ENCODE data around the gene CIDEB.

Gene CIDEB

GRCh38 chr14:24339284-24340151 is 31.7 kb upstream of the CIDEB start, which contains the start of gene RIPK3:
RIPK3 (minus strand) TSS chr14:24339991; CDS start chr14:24339826, 165 bp downstream.
- DNase-seq (ENCODE audit: low read depth, low spot score) = no peak
- peak within 1 kb of the TSS; percentile 41 for H3K4me3 ChIP-seq (ENCODE audit: low read depth, low read length)
- TF ChIP-seq CTCF (IDR thresholded peaks at IDR 0.05; ENCODE audit: insufficient read depth, low read length, missing control alignments) = no peak
- ChIA-PET CTCF (interaction anchor here (0.6 to 37.5 kb wide), 8 partner anchors 8 to 97 kb away, joined by 3 to 1633 read pairs (median 18); partner anchors contain the start of genes CBLN3, CIDEB, DHRS1 and KHNYN), POLR2A (interaction anchor here (0.8 kb wide), 1 partner anchor 37 kb away, joined by 3 read pairs; no protein-coding TSS in a partner anchor)

GRCh38 chr14:24338843-24339242 is 31.1 kb upstream of the CIDEB start:
- no peak overlapping the region for H3K4me3 ChIP-seq (ENCODE audit: low read depth, low read length)
- POLR2A ChIA-PET = no interaction called here
- no peak for TF ChIP-seq CTCF (IDR thresholded peaks at IDR 0.05; ENCODE audit: insufficient read depth, low read length, missing control alignments)
- CTCF ChIA-PET = interaction anchor here (1.2 to 37.5 kb wide), 7 partner anchors 7 to 96 kb away, joined by 3 to 1633 read pairs (median 19); partner anchors contain the start of genes CBLN3, CIDEB, DHRS1 and KHNYN
- DNase-seq (ENCODE audit: low read depth, low spot score) = no peak

DNA sequence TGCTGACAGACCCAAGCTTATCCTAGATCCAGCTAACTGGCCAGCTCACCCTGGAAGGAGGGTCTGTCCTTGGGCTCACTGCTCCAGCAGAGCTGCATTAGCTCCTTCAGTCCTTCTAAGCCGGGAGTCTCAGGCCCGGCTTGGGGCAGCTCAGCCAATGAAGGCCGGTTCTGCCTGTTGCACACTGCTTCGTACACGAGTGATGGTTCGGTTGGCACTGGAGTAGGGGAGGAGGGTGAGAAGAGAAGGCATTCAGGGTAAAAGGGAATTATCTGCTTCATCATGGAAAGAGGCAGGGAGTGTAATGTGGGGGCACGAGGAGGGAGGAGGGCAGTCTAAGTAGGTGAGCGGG is 30.0 kb upstream of the CIDEB start:
- CTCF ChIA-PET = interaction anchor here (1.0 to 37.5 kb wide), 9 partner anchors 8 to 89 kb away, joined by 3 to 1633 read pairs (median 17); partner anchors contain the start of genes CBLN3, CIDEB, DHRS1 and KHNYN
- H3K4me3 ChIP-seq (ENCODE audit: low read depth, low read length) = no peak overlapping the region
- DNase-seq (ENCODE audit: low read depth, low spot score) = no peak
- POLR2A ChIA-PET = no interaction called here
- TF ChIP-seq CTCF (IDR thresholded peaks at IDR 0.05; ENCODE audit: insufficient read depth, low read length, missing control alignments) = no peak

DNA sequence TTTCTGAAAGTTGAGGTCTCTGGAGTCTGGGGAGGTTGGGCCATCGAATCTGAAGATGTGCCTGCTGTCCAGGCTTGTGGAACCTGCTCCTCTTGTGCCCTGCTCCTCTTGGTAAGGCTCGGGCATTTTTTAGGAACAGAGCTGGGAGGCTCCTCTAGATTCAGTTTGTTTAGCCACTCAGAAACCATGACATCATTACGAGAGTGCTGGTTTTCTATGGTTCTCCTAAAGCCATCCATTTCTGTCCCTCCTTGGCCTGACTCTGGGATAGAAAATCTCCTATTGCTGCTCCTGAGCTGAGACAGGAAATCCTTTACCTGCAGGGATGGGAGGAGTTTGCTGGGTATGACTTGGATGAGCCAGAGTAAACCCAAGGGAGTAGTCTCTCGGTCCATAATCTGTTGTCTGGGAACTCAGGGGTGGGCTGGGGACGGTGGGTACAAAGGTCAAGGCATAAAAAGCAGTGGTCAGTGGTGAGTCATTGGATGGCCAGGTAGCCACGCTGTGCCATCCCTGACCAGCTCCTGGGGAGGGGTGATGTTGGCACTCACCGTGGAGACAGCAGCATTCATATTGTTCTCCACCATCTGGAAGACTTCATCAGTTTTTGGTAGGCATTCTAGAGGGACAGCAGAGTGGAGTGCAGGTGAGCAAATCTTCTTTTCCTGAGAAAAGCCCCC is 29.5 kb upstream of the CIDEB start:
- no peak for DNase-seq (ENCODE audit: low read depth, low spot score)
- no peak for TF ChIP-seq CTCF (IDR thresholded peaks at IDR 0.05; ENCODE audit: insufficient read depth, low read length, missing control alignments)
- H3K4me3 ChIP-seq (ENCODE audit: low read depth, low read length) = no peak overlapping the region
- POLR2A ChIA-PET = no interaction called here
- CTCF ChIA-PET = interaction anchor here (1.0 to 37.5 kb wide), 9 partner anchors 8 to 90 kb away, joined by 3 to 1633 read pairs (median 17); partner anchors contain the start of genes CBLN3, CIDEB, DHRS1 and KHNYN

DNA sequence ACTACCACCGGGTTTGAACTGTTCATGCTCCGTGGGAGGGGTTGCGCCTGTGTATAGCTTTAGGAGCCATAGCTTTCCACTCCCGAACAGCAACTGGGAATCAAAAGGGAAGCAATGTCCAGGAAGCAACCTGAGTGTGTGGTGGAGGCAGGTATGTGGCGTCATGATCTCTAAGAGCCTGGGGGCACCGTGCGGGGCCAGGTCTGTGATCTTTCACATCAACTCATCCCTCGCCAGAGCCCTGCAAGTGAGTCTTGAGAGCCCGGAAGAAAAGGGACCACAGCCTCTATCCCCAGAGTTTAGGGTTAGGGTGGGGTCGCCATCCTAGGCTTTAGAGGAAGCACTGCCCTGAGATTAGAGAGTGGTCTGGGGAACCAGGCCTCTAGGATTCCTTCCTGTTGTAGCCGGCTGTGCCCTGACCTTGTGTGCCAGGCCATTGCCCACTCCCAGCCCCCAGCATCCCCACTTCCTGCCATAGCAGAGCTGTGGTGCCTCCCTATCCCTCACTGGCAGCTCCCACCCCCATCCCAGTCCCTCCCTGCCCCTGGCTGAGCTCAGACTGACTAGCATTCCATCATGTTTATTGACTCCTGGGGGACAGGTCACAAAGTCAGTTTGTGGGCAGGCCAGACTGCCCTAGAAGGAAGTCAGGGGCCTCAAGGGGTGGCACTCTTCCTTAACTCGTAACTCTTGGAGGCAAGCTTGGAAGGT is 27.8 kb upstream of the CIDEB start:
- DNase-seq (ENCODE audit: low read depth, low spot score) = no peak
- ChIA-PET POLR2A (no interaction called here), CTCF (interaction anchor here (1.3 to 37.5 kb wide), 7 partner anchors 10 to 92 kb away, joined by 4 to 1633 read pairs (median 101); partner anchors contain the start of genes CBLN3, CIDEB, DHRS1 and KHNYN)
- no peak overlapping the region for H3K4me3 ChIP-seq (ENCODE audit: low read depth, low read length)
- no peak for TF ChIP-seq CTCF (IDR thresholded peaks at IDR 0.05; ENCODE audit: insufficient read depth, low read length, missing control alignments)

All from AG04449 (cell line).